Activated T-helper 1 cell treated with Interleukin-2 at 50 U/mL for 16 hours (primary cell): Measurements from ENCODE around the gene MICAL3.
"Not testable (repeated sequence)": the region's sequence is repeated elsewhere in the genome, so short reads cannot be mapped to it uniquely, and the experiment has no call there.

Experiments
- DNase-seq: peaks from one replicate; pipeline ENCODE4 v3.0.0-alpha.2; 2020; ENCODE audit warnings: low read depth

The MICAL3 gene

DNA sequence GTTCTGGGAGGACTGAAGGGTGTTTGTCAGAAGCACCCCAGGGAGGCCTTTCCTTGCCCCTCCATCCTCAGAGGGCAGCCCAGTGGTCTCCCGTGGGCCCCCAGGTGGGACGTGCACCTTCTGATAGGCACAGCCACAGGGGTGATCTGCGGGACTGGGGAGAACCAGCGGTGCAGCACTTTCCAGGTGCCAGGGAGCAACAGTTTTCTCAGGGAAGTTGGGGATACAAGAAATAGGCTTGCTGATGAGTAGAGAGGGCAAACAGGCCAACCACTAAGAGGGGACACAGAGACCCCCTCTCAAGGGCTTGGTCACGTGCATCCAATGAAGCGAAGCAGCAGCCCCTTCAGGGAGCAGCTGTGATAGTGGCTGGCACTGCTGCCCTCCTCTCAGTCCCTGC, 143.0 kb downstream of the MICAL3 start:
- no peak for DNase-seq

DNA sequence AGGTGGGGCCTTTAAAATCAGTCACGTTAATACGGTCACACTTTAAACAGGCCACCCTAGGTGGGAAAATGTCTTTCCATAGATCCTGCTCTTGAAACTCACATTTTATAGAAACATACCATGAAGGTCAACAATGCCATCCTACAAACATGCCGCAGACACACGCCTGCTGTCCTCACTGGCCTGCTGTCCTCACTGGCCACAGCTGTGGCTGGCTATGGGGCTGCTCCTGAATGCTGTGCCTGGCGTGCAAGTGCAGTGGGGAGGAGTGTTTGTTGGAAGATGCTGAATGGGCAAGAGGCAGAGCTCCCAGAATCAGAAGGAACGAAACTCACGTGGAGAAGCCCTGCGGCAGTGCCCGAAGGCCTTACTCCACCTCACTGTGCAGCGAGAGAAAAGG, 143.9 kb downstream of the MICAL3 start:
- no peak for DNase-seq

DNA sequence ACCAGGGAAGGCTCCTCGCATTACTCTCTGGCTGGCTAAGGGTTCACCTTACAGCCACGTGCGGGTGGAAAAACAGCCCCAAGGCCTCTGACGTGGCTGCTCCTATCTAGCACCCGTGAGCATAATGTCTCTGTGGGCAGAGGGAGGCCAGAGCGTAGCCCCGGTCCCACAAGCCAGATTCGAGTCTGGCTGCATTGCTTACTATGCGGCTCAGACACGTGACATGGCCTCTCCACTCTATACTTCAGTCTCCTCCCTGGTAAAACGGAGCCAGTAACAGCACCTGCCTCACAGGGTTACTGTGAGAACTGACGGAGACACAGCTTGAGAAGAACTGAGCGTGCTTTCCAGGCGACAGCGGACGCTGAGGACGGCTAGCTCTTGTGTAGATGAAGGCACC, 144.3 kb downstream of the MICAL3 start:
- no peak for DNase-seq

DNA sequence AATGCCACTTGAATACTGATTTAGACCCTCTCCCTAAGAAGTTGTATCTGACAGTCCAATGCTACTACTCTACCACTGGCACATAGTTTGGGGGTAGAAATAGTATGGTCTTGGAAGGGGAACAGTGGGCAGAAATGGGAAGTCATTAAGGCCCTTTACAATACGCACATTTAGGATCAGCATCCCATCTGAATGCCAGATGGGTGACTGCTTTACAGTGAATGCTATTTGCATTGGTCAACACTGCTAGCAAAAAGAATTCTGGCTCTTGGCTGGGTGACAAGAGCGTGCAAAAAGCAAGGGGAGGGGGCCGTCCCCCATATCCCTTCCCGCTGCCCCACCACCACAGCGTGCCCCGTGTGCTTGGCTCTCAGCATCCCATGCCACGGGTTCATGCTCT, 145.4 kb downstream of the MICAL3 start:
- DNase-seq = no peak

DNA sequence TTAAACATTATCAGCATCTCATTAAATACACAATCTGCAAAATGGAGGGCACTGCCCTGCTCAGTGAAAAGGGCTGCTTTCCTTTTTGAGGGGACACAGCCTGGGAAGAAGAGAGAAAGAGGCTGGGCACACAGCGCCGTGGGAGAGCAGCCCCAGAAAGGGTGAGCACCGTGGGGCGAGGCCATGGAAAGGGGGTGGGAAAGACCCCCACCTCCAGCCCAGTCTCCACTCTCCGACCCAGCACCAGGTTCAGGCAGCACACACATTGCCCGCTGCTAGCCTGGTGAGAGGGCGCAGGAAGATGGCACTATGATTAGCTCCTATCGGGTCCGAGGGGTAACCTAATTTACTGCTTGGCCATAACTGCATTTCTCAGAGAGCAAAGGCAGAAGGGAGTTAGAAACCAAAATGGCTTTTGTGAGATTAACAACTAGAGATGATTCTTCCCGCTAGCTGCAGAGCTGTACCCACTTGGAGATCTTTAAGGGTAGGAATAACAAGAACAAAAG, 146.1 kb downstream of the MICAL3 start:
- DNase-seq = no peak

DNA sequence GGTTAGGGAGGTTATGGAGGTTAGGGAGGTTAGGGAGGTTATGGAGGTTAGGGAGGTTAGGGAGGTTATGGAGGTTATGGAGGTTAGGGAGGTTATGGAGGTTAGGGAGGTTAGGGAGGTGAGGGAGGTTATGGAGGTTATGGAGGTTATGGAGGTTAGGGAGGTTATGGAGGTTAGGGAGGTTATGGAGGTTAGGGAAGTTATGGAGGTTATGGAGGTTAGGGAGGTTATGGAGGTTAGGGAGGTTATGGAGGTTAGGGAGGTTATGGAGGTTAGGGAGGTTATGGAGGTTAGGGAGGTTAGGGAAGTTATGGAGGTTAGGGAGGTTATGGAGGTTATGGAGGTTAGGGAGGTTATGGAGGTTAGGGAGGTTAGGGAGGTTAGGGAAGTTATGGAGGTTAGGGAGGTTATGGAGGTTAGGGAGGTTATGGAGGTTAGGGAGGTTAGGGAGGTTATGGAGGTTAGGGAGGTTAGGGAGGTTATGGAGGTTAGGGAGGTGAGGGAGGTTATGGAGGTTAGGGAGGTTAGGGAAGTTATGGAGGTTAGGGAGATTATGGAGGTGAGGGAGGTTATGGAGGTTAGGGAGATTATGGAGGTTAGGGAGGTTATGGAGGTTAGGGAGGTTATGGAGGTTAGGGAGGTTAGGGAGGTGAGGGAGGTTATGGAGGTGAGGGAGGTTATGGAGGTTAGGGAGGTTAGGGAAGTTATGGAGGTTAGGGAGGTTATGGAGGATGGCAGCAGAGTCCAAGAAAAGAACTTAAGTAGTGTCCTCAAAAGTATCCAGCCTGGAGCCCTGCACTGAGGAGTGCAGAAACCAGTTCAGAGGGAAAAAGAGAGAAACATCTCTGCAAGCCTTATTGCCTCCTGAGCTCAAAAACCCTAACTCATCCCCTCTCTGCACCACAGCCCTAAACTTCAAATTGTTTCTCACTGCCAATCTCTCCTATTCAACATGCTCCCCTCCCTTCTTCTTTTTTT, 147.2 kb downstream of the MICAL3 start:
- not testable (repeated sequence) for DNase-seq

DNA sequence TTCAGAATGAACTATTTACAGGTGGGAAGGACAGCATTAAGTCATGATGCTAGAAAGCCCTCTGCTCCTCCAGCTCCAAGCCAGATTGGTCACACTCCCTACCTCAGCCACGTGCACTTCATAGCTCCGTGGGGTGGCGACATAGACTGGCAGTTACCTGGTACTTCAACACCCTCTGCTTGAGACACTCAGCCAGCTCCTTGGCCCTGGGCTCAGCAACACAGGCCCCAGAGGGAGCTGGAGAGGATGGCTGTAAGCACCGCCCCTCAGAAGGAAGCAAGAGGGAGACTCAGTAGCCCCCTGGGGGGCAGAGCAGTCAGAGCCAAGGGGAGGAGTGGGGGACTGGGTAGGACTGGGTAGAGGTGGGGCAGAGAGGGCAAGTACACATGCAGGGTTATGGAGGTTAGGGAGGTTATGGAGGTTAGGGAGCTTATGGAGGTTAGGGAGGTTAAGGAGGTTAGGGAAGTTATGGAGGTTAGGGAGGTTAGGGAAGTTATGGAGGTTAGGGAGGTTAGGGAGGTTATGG, 148.0 kb downstream of the MICAL3 start:
- DNase-seq = no peak

DNA sequence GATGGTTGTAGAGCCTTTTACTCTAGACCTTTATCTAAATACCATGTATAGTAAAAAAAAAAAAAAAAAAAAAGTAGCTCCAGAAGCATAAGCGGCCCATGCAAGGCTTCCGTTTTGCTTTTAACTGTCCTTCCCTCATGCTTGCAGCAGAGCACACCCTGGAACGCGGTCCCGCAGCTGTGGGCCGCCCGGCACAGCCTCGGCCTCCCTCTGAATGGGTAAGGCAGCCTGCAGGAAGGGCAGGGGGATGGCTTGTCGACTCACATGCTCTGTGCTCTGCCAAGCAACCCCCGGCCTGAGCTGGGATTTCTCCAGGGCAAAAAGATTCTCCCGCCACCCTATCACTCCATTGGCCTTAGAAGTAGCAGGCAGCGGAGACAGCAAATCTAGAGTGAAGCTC, 148.7 kb downstream of the MICAL3 start:
- DNase-seq = no peak

DNA sequence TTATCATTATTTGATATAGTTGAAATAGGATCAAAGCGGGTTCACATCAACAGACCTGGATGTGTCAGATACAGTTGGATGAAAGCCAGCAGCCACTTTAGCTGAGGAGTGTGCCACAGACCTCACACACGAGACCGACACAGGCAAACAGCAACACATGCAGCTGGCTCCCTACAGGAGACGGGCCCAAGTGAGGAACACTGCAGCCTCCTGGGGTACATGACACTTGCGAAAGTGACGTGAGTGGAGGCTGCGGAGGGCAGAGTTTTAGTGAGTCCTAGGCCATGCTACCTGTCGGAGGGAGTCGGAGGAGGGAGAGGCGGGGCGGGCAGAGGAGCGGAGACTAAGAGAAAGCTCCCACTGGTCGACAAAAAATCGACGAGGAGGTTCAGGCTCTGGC, 149.2 kb downstream of the MICAL3 start:
- DNase-seq = no peak

DNA sequence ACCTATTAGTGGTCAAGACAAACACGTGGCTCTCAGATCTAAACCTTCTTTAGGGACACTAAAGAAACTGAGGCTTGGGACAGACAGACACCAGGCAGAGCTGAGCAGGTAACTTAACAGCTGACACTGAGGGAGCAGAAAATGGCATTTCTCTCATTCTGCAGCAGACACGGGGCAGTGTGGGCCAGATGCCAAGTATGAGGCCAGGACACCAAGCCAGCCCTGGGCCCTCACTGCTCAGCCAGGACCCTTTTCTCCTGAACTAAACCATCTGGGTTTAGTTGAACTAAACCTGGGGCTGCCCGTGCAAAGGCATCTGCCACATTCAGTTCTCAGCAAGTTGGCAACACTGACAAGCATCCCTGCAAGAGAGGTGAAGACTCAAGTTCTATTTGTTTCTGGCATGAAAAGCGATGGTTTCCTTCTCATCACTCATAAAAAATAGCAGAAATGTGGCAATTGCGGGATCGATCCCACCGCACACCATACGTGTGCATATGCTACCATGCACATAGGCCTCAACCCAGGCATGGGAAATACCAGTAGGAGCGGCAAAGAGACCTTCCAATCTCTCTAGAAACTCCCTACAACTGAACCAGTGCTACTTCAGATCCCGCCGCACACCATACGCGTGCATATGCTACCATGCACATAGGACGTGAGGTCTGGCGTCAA, 150.0 kb downstream of the MICAL3 start:
- no peak for DNase-seq

DNA sequence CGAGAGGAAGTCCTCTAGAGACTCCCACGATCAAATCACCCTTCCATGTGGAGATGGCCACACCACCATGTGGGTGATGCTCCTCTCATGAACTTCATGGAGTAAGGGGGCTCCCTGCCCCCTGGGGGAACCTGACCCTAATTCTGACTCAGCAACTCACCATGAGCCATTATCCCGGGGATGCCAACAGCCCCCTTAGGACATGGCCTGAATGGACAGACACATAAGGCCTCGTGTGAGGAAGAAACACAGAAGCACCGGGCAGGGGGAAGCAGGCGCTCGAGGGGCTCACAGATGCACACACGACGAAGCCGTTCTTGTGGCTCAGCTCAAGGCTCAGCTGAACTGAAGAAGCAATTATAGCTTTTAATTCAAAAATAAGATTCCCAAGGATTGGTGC, 150.6 kb downstream of the MICAL3 start:
- no peak for DNase-seq

DNA sequence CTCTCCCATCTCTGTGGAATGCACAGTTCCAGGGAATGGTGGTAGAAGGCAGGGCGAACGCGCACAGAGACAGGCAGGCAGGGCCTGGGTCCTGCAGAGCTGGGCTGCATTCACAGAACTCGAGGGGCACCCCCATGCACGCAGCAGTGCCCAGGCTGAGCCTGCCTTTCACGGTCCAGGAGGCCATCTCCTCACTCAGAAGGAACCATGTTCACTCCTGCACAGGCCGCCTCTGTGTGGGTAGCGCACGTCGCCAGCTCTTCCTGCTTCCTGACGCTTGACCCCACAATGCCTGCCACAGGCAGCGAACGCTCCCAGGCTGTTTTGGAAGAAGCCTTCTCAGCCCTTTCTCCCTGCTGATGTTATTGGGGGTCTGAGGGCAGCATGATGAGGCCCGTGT, 151.2 kb downstream of the MICAL3 start:
- DNase-seq = no peak

DNA sequence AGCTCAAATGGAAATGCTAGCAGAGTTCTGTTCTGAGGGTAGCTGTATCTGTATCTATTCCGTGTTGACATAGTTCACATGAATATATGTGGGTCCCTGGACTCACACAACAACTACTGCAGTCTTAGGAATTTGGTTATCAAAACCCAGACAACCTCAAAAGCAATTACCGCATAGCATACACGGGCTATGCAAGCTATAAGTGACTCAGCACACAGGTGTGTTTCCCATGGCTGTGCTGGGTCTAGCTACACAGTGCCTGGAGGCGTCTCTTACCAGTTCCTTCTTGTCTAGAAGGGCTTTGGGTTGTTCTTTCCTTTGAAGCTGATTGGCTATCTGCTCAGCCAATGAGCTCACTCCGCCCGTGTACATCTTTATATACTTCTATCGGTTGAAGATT, 151.9 kb downstream of the MICAL3 start:
- DNase-seq = no peak

DNA sequence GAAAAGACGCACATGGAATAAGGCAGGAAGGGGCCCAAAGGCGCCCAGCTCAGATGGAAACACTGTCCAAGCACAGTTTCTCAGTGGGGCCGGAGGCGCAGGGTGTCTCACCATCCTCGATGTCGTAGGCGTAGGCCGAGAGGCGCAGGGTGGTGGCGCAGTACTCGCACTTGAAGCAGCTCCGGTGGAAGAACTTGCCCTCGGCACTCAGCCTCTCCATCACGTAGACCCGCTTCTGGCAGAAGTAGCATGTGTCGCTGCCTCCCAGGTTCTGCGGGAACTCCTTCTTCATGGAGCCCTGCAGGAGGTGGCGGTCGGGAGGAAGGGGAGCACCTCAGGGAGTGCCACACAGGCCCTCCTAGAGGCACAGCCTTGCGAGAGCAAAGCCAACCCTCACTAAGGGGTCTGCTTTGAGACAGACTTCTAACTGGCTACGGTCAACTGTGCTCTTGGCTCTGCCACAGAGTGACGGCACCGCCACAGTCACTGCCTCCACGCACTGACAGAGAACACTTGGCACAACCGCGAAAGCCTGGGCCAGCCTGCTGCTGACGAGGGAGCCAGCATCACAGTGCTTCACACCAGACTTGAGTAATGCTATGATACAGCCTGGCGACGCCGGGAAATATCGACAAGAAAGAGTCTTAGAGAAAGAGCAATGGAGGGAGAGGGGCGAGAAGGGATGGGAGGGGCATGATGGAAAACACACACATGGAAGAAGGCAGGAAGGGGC, 152.5 kb downstream of the MICAL3 start:
- DNase-seq = no peak

DNA sequence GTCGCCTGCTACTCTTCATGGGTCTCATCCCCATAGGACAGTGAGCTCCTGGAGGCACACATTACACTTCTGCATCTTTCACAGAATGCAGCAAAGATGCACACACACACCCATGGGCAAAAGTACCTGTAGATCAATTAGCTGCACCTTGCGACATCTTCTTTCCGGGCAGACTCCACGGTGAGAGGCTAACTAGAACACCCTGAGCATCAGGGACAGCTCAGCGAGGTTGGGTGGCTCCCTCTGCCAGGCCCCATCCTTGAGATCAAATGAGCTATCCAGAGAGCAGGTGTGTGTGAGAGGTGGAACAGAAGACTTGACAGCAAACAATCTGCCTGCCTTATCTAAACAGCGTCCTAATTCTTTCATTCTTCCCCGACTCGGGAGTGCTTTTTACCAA, 154.0 kb downstream of the MICAL3 start:
- DNase-seq = no peak

DNA sequence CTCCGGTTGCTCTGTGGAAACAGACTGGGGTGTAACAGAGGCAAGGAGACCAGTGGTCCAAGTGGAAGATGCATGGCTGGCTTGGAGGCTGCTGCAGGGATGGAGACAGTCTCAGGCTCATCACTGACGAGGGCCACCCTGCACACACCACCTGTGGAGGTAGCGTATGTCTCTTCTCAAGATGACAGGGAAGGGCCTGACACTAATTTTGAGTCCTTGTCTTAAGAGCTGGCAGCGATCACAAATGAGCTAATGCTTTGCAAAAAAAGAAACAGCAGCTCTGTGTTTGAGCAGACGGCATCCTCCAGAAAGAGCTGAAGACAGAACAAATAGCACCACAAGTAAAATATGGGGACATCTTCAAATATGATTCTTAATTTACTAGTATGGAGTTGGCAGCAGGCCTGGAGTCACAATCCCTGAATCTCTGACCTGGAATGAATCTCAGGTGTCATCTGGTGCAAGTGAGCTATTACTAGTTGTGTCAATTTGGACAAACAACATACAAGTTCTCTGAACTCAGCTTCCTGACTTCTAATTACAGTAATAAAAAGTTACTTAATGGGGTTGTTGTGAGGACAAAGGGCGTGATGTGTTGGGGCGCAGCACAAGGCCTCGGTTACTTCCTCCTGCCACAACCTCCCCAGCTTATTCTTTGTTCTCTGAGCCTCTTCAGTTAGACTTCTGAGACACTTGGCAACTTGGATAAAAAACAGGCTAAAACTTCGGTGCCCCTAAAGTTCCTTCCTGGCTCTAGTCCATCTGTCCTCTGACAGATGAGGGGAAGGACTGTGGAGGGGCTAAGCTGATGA, 154.9 kb downstream of the MICAL3 start:
- no peak for DNase-seq

DNA sequence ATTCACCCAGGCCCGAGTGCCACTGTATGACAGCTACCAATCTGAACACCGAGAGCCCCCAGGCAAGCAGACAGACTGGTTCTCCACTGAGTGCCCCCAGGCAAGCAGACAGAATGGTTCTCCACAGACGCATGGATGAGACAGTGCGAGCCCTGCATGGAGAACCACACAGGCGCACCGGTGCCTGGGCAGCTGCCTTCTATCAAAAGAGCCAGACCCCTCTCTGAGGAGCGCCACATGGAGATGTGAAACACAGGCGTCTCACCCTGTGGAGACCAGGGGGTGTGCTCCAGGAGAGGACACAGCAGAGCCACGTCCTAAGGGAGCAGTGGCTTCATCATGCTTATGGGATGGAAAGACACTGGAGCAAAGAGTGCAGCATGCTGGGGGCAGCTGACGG, 155.6 kb downstream of the MICAL3 start:
- no peak for DNase-seq

DNA sequence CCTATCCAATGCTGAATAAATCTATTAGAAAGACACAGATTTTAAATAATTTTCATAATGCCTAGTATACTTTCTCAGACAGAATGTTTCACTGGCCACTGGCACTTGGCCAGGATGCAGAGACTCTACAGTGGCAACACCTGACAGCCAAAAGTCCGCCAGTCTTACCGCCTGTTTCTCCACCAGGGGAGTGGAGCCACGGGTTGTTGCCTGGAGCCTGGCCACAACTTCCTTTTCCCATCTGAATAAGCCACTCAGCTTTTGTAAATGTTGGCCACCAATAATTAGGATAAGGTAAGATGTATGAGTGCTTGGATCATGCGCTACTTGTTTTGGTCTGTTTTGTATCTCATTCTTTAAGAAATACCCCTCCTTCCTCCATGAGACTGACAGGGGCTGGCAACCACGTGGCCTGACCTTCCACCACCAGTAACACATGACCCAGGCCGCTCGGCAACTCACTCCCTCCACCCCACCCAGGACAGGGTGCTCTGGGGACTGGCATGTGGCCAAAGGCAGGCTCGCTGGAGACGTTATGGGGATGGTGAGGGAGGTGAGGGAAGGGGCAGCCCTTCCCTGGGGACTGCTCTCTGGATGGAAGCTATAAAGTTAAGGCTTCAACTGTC, 157.1 kb downstream of the MICAL3 start:
- no peak for DNase-seq

DNA sequence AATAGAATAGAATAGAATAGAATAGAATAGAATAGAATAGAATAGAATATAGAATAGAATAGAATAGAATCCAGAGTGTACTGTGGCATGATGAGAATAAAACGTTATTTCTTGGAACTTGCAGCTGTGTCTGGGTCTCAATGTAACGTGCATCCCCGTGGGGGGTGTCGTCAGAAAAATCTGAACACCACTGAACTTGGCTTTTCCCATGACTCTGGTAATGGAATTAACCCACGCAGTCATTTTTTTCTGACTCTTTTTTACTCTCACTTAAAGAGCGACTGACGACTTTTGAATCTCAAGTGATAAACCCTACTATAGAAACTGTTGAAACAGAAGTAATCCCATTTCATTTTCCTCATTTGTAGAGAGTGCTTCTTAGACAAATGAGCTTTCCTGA, 157.7 kb downstream of the MICAL3 start:
- DNase-seq = no peak

DNA sequence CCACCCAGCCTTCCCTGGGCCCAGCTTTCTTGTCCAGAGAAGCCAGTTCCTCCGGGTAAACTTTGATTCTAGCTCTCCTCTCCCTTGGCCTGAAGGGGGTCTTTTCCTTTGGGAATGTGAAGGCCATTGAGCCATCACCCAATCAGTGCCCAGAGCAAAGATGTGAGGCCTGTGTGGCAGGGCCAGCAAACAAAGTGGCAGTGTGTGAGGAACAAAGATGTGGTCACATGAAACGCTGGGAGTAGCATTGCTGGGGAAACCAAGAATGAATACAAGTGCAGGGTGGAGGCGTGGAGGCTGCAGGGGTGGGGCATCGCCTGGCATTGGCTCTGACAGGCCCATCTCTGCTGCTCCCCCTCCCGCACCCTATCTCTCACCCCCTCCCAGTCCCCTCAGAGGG, 158.2 kb downstream of the MICAL3 start:
- DNase-seq = no peak
